HepG2 (cell line): ENCODE data around the gene CBX2. TPM values are rescaled to one million over a fixed set of nuclear protein-coding genes. Genes with fewer than 3 reads are reported as not detected.

ENCODE experiments used
- ETV5 ChIP-seq: IDR thresholded peaks from 2 replicates; pipeline ENCODE4 v1.6.1; 2018; ENCODE audit warnings: missing biosample characterization, missing genetic modification reagents, inconsistent platforms, borderline replicate concordance
- KAT2B ChIP-seq: fragments of 150-350 bp; IDR thresholded peaks from 2 replicates; pipeline ENCODE4 v1.6.1; 2014; ENCODE audit warnings: low read depth, low read length, borderline replicate concordance
- MXI1 ChIP-seq: IDR thresholded peaks from 3 replicates; pipeline ENCODE4 v1.6.1; 2012; ENCODE audit warnings: low read depth, low read length, inconsistent platforms, borderline replicate concordance
- TAF15 ChIP-seq: fragments of 200-400 bp; formaldehyde crosslinking; IDR thresholded peaks from one replicate; pipeline ENCODE4 v1.6.1; 2018; ENCODE audit warnings: mild to moderate bottlenecking, low read depth, low read length; ENCODE audit not compliant: poor library complexity, severe bottlenecking
- TSC22D2 ChIP-seq: sonication (generic); formaldehyde crosslinking; IDR thresholded peaks from 2 replicates; pipeline ENCODE4 v1.5.1; 2020; ENCODE audit warnings: missing genetic modification reagents, mild to moderate bottlenecking, borderline replicate concordance
- ZNF337 ChIP-seq: sonication (generic); formaldehyde crosslinking; IDR thresholded peaks from 2 replicates; pipeline ENCODE4 v1.5.1; 2020; ENCODE audit warnings: missing genetic modification reagents, low read depth, mild to moderate bottlenecking, borderline replicate concordance
- ZNF83 ChIP-seq: sonication (generic); formaldehyde crosslinking; IDR thresholded peaks from 2 replicates; pipeline ENCODE4 v1.4.0; 2020; ENCODE audit warnings: missing genetic modification reagents, mild to moderate bottlenecking, borderline replicate concordance
- polyA plus RNA-seq, 8 experiments: library from polyadenylated mRNA; depleted of rRNA in 3 of 8; stranded (reverse) in 7 of 8; unstranded in 1 of 8; fragments of >200 nt; fragmentation: Illumina TruSeq in 4 of 8; extraction: Trizol in 4 of 8; gene quantifications; 2 replicates each; pipeline versions ENCODE4 v1.2.1 to v1.2.3, GENCODE V29; 2011 to 2016; ENCODE audit warnings: low read depth in 4 of 8, missing spikeins in 1 of 8, mixed read lengths in 1 of 8; ENCODE audit not compliant: insufficient read depth in 1 of 8
- total RNA-seq, 5 experiments: library from RNA; depleted of rRNA; stranded (reverse); fragments of >200 nt; fragmentation: Illumina TruSeq; extraction: Trizol; gene quantifications; 2 replicates each; pipeline ENCODE4 v1.2.3, GENCODE V29; 2016; ENCODE audit warnings: low read depth in 1 of 5
- TF ChIP-seq, protein P1 (sequence below): sonication (generic); formaldehyde crosslinking; conservative IDR thresholded peaks from 2 replicates; pipeline ENCODE4 v1.4.0; 2020; ENCODE audit warnings: missing genetic modification reagents
- TF ChIP-seq, protein P2 (sequence below): sonication (generic); formaldehyde crosslinking; IDR thresholded peaks from 2 replicates; pipeline ENCODE4 v1.9.0; 2021; ENCODE audit warnings: missing genetic modification reagents, borderline replicate concordance
- TF ChIP-seq, protein P3 (sequence below), 2 experiments: sonication (generic) in 1 of 2; formaldehyde crosslinking in 1 of 2; IDR thresholded peaks; 2 replicates each; pipeline versions ENCODE4 v1.4.0 to v1.6.1; 2018 to 2020; ENCODE audit warnings: missing genetic modification reagents in 2 of 2, borderline replicate concordance in 1 of 2, low read depth in 1 of 2, mild to moderate bottlenecking in 1 of 2, missing biosample characterization in 1 of 2
- TF ChIP-seq, protein P4 (sequence below): sonication (generic); formaldehyde crosslinking; IDR thresholded peaks from 2 replicates; pipeline ENCODE4 v1.4.0; 2020; ENCODE audit warnings: missing genetic modification reagents, borderline replicate concordance
- TF ChIP-seq, protein P5 (sequence below): sonication (generic); formaldehyde crosslinking; IDR thresholded peaks from 2 replicates; pipeline ENCODE4 v1.5.0; 2020; ENCODE audit warnings: mild to moderate bottlenecking, missing genetic modification reagents
- TF ChIP-seq, protein P6 (sequence below): sonication (generic); formaldehyde crosslinking; IDR thresholded peaks from 2 replicates; pipeline ENCODE4 v1.9.0; 2021; ENCODE audit warnings: missing genetic modification reagents, borderline replicate concordance

Gene CBX2
- total and polyA plus RNA-seq, 2 of the 13 experiments (the other 11 are each of a cell fraction or from before 2014, with no cell fraction given) = 14.5 to 31.1 TPM

DNA sequence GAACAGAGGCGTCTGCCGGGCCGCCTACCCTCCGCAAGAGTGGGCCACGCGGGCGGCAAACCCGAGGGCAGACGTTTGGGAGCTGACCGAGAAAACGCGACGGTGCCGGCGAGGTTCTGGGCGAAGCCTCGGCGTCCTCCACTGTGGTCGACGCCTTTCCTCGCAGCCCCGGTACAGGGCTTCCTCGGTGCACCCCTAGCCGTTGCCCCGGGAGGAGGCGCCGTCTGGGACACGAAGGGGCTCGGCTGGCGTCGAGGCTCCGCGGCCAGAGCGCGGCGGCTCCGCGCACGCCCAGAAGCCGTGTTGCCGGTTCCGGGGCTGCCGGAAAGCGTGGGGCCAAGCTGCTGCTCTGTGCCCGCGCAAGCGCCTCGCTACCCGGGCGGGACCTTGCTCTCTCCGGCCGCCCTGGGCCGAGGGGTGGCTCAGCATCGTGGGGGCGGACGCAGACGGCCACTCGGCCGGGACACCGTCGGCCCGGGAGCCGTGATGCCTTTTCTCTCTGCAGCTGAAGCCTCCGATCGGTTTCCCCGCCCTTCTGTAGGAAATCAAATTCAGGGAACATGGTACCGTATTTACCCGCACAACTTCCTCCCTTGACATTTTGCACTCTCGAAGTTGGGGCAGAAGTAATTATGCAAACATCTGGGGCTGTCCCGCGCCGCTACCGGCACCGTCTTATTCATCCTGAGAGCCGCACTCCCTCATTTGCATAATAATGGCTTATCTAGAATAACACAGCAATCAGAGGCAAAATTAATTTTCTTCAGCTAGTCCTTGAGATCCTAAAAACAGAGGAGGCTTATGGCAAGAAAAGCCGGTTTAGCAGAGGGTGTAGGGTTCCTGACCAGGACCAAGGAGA lies 26.3 kb downstream of the CBX2 start (continued):
- TF ChIP-seq, protein P1, sequence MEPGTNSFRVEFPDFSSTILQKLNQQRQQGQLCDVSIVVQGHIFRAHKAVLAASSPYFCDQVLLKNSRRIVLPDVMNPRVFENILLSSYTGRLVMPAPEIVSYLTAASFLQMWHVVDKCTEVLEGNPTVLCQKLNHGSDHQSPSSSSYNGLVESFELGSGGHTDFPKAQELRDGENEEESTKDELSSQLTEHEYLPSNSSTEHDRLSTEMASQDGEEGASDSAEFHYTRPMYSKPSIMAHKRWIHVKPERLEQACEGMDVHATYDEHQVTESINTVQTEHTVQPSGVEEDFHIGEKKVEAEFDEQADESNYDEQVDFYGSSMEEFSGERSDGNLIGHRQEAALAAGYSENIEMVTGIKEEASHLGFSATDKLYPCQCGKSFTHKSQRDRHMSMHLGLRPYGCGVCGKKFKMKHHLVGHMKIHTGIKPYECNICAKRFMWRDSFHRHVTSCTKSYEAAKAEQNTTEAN (CRISPR knock-in tag) = peak; percentile 44; the same call in 1 of the 2 replicates
- TF ChIP-seq, protein P2, sequence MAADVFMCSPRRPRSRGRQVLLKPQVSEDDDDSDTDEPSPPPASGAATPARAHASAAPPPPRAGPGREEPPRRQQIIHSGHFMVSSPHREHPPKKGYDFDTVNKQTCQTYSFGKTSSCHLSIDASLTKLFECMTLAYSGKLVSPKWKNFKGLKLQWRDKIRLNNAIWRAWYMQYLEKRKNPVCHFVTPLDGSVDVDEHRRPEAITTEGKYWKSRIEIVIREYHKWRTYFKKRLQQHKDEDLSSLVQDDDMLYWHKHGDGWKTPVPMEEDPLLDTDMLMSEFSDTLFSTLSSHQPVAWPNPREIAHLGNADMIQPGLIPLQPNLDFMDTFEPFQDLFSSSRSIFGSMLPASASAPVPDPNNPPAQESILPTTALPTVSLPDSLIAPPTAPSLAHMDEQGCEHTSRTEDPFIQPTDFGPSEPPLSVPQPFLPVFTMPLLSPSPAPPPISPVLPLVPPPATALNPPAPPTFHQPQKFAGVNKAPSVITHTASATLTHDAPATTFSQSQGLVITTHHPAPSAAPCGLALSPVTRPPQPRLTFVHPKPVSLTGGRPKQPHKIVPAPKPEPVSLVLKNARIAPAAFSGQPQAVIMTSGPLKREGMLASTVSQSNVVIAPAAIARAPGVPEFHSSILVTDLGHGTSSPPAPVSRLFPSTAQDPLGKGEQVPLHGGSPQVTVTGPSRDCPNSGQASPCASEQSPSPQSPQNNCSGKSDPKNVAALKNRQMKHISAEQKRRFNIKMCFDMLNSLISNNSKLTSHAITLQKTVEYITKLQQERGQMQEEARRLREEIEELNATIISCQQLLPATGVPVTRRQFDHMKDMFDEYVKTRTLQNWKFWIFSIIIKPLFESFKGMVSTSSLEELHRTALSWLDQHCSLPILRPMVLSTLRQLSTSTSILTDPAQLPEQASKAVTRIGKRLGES (CRISPR knock-in tag) = no peak
- TF ChIP-seq MXI1 = 0 out of 3 replicates have a peak, but pooled peaks have one; percentile 12
- TF ChIP-seq, protein P3, sequence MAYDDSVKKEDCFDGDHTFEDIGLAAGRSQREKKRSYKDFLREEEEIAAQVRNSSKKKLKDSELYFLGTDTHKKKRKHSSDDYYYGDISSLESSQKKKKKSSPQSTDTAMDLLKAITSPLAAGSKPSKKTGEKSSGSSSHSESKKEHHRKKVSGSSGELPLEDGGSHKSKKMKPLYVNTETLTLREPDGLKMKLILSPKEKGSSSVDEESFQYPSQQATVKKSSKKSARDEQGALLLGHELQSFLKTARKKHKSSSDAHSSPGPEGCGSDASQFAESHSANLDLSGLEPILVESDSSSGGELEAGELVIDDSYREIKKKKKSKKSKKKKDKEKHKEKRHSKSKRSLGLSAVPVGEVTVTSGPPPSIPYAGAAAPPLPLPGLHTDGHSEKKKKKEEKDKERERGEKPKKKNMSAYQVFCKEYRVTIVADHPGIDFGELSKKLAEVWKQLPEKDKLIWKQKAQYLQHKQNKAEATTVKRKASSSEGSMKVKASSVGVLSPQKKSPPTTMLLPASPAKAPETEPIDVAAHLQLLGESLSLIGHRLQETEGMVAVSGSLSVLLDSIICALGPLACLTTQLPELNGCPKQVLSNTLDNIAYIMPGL (CRISPR knock-in tag; IDR thresholded peaks at IDR 0.05; ENCODE audit: borderline replicate concordance in 1 of 2, low read depth in 1 of 2) = peak; percentile 54 to 82
- TF ChIP-seq, protein P4, sequence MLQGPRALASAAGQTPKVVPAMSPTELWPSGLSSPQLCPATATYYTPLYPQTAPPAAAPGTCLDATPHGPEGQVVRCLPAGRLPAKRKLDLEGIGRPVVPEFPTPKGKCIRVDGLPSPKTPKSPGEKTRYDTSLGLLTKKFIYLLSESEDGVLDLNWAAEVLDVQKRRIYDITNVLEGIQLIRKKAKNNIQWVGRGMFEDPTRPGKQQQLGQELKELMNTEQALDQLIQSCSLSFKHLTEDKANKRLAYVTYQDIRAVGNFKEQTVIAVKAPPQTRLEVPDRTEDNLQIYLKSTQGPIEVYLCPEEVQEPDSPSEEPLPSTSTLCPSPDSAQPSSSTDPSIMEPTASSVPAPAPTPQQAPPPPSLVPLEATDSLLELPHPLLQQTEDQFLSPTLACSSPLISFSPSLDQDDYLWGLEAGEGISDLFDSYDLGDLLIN (CRISPR knock-in tag) = peak; percentile 76; the same call in 1 of the 2 replicates
- TF ChIP-seq TAF15 = no peak
- TF ChIP-seq, protein P5, sequence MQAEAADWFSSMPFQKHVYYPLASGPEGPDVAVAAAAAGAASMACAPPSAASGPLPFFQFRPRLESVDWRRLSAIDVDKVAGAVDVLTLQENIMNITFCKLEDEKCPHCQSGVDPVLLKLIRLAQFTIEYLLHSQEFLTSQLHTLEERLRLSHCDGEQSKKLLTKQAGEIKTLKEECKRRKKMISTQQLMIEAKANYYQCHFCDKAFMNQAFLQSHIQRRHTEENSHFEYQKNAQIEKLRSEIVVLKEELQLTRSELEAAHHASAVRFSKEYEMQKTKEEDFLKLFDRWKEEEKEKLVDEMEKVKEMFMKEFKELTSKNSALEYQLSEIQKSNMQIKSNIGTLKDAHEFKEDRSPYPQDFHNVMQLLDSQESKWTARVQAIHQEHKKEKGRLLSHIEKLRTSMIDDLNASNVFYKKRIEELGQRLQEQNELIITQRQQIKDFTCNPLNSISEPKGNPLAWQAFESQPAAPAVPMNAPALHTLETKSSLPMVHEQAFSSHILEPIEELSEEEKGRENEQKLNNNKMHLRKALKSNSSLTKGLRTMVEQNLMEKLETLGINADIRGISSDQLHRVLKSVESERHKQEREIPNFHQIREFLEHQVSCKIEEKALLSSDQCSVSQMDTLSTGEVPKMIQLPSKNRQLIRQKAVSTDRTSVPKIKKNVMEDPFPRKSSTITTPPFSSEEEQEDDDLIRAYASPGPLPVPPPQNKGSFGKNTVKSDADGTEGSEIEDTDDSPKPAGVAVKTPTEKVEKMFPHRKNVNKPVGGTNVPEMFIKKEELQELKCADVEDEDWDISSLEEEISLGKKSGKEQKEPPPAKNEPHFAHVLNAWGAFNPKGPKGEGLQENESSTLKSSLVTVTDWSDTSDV = peak; percentile 85; the same call in 1 of the 2 replicates
- TF ChIP-seq ZNF337 (CRISPR knock-in tag) = 0 out of 2 replicates have a peak, but pooled peaks have one; percentile 51
- TF ChIP-seq TSC22D2 (CRISPR knock-in tag) = peak; percentile 87
- TF ChIP-seq, protein P6, sequence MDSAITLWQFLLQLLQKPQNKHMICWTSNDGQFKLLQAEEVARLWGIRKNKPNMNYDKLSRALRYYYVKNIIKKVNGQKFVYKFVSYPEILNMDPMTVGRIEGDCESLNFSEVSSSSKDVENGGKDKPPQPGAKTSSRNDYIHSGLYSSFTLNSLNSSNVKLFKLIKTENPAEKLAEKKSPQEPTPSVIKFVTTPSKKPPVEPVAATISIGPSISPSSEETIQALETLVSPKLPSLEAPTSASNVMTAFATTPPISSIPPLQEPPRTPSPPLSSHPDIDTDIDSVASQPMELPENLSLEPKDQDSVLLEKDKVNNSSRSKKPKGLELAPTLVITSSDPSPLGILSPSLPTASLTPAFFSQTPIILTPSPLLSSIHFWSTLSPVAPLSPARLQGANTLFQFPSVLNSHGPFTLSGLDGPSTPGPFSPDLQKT (CRISPR knock-in tag) = no peak
- TF ChIP-seq ETV5 = peak; percentile 62
- TF ChIP-seq KAT2B = no peak
- TF ChIP-seq ZNF83 (CRISPR knock-in tag) = 0 out of 2 replicates have a peak, but pooled peaks have one; percentile 44
